ENCODE data around the gene LDB2. TPM values are rescaled to one million over a fixed set of nuclear protein-coding genes. Genes with fewer than 3 reads are reported as not detected.

The LDB2 gene
- total RNA-seq, 1 donor from 2014 or later: 3.1 TPM

GRCh38 chr4:16802044-16802443 lies 96.4 kb downstream of the LDB2 start:
- H3K9me3 Mint-ChIP-seq (ENCODE audit: unreplicated experiment): peaks cover 1% of the 10 kb centered on the region
- no peaks in the 10 kb centered on the region for H3K4me1 Mint-ChIP-seq (ENCODE audit: low read depth, unreplicated experiment)
- H3K36me3 Mint-ChIP-seq (ENCODE audit: unreplicated experiment): peaks cover 4% of the 10 kb centered on the region
- no peak overlapping the region for H3K4me3 Mint-ChIP-seq (ENCODE audit: unreplicated experiment)
- no peak for DNase-seq
- no peaks in the 10 kb centered on the region for H3K27me3 Mint-ChIP-seq (ENCODE audit: unreplicated experiment)
- TF ChIP-seq CTCF (IDR thresholded peaks at IDR 0.05; ENCODE audit: partially characterized antibody, unreplicated experiment): no peak
- H3K27ac Mint-ChIP-seq (ENCODE audit: unreplicated experiment): no peak overlapping the region

GRCh38 chr4:16801356-16801755 lies 97.1 kb downstream of the LDB2 start:
- no peak for DNase-seq
- no peak for TF ChIP-seq CTCF (IDR thresholded peaks at IDR 0.05; ENCODE audit: partially characterized antibody, unreplicated experiment)
- no peak overlapping the region for H3K27ac Mint-ChIP-seq (ENCODE audit: unreplicated experiment)
- H3K27me3 Mint-ChIP-seq (ENCODE audit: unreplicated experiment): no peaks in the 10 kb centered on the region
- no peak overlapping the region for H3K4me3 Mint-ChIP-seq (ENCODE audit: unreplicated experiment)
- peaks cover 1% of the 10 kb centered on the region for H3K9me3 Mint-ChIP-seq (ENCODE audit: unreplicated experiment)
- no peaks in the 10 kb centered on the region for H3K4me1 Mint-ChIP-seq (ENCODE audit: low read depth, unreplicated experiment)
- peaks cover 4% of the 10 kb centered on the region for H3K36me3 Mint-ChIP-seq (ENCODE audit: unreplicated experiment)

- peak; percentile 85 for TF ChIP-seq CTCF (IDR thresholded peaks at IDR 0.05; ENCODE audit: partially characterized antibody, unreplicated experiment)
- Mint-ChIP-seq H3K9me3 (ENCODE audit: unreplicated experiment) (peaks cover 1% of the 10 kb centered on the region), H3K27ac (ENCODE audit: unreplicated experiment) (no peak overlapping the region), H3K4me3 (ENCODE audit: unreplicated experiment) (no peak overlapping the region), H3K27me3 (ENCODE audit: unreplicated experiment) (no peaks in the 10 kb centered on the region), H3K36me3 (ENCODE audit: unreplicated experiment) (no peaks in the 10 kb centered on the region), H3K4me1 (ENCODE audit: low read depth, unreplicated experiment) (no peaks in the 10 kb centered on the region)
- DNase-seq: peak; percentile 76
These were observed 103.5 kb downstream of the LDB2 start for GRCh38 chr4:16794816-16795445.

GRCh38 chr4:16791460-16791859 lies 107.0 kb downstream of the LDB2 start:
- no peak for DNase-seq
- H3K27ac Mint-ChIP-seq (ENCODE audit: unreplicated experiment): no peak overlapping the region
- peaks cover 2% of the 10 kb centered on the region for H3K27me3 Mint-ChIP-seq (ENCODE audit: unreplicated experiment)
- TF ChIP-seq CTCF (IDR thresholded peaks at IDR 0.05; ENCODE audit: partially characterized antibody, unreplicated experiment): no peak
- no peaks in the 10 kb centered on the region for H3K9me3 Mint-ChIP-seq (ENCODE audit: unreplicated experiment)
- peaks cover 8% of the 10 kb centered on the region for H3K4me1 Mint-ChIP-seq (ENCODE audit: low read depth, unreplicated experiment)
- no peak overlapping the region for H3K4me3 Mint-ChIP-seq (ENCODE audit: unreplicated experiment)
- no peaks in the 10 kb centered on the region for H3K36me3 Mint-ChIP-seq (ENCODE audit: unreplicated experiment)

- H3K9me3 Mint-ChIP-seq (ENCODE audit: unreplicated experiment): no peaks in the 10 kb centered on the region
- TF ChIP-seq CTCF (IDR thresholded peaks at IDR 0.05; ENCODE audit: partially characterized antibody, unreplicated experiment): no peak
- no peak overlapping the region for H3K4me3 Mint-ChIP-seq (ENCODE audit: unreplicated experiment)
- no peaks in the 10 kb centered on the region for H3K36me3 Mint-ChIP-seq (ENCODE audit: unreplicated experiment)
- H3K27ac Mint-ChIP-seq (ENCODE audit: unreplicated experiment): no peak overlapping the region
- H3K4me1 Mint-ChIP-seq (ENCODE audit: low read depth, unreplicated experiment): peaks cover 8% of the 10 kb centered on the region
- no peak for DNase-seq
- H3K27me3 Mint-ChIP-seq (ENCODE audit: unreplicated experiment): peaks cover 2% of the 10 kb centered on the region
These were observed 107.9 kb downstream of the LDB2 start for GRCh38 chr4:16790508-16790907.

Data from glutamatergic neuron (in vitro differentiated cells).